NT2/D1 (cell line): ENCODE results near the gene PHYHIPL.

Experiments used
- DNase-seq: peaks from one replicate; pipeline ENCODE4 v3.0.0-alpha.2; 2011; ENCODE audit warnings: low read depth, low spot score
- H3K27me3 ChIP-seq: 2 replicates; pipeline ENCODE4 v1.6.0; 2011; ENCODE audit warnings: mild to moderate bottlenecking; ENCODE audit not compliant: insufficient read length, insufficient read depth
- H3K36me3 ChIP-seq: 2 replicates; pipeline ENCODE4 v1.6.1; 2011; ENCODE audit warnings: mild to moderate bottlenecking, low read length, mixed read lengths; ENCODE audit not compliant: insufficient read depth, insufficient read length
- H3K4me1 ChIP-seq: 2 replicates; pipeline ENCODE4 v1.5.1; 2011; ENCODE audit not compliant: insufficient read depth, insufficient read length
- H3K4me3 ChIP-seq: 2 replicates; pipeline ENCODE4 v1.5.1; 2011; ENCODE audit warnings: low read depth; ENCODE audit not compliant: insufficient read length
- H3K9ac ChIP-seq: 2 replicates; pipeline ENCODE4 v1.6.0; 2011; ENCODE audit warnings: low read depth; ENCODE audit not compliant: insufficient read length
- H3K9me3 ChIP-seq: 2 replicates; pipeline ENCODE4 v1.5.1; 2011; ENCODE audit warnings: mild to moderate bottlenecking, low read length; ENCODE audit not compliant: insufficient read depth
- SUZ12 ChIP-seq: IDR thresholded peaks from 2 replicates; pipeline ENCODE4 v1.6.1; 2011; ENCODE audit not compliant: insufficient read length, insufficient read depth; ENCODE audit errors: extremely low read depth
- YY1 ChIP-seq: IDR thresholded peaks from 2 replicates; pipeline ENCODE4 v1.6.1; 2011; ENCODE audit not compliant: insufficient read length, insufficient read depth
- ZNF274 ChIP-seq: IDR thresholded peaks from 2 replicates; pipeline ENCODE4 v1.6.1; 2011; ENCODE audit warnings: mild to moderate bottlenecking, low read depth, low read length

PHYHIPL gene

GRCh38 chr10:59272061-59272460 is 95.6 kb downstream of the PHYHIPL start:
- H3K4me3 ChIP-seq, result no peak overlapping the region
- DNase-seq, result no peak
- no peaks in the 10 kb centered on the region for H3K4me1 ChIP-seq
- H3K27me3 ChIP-seq, result no peaks in the 10 kb centered on the region
- no peaks in the 10 kb centered on the region for H3K36me3 ChIP-seq
- no peak overlapping the region for H3K9ac ChIP-seq
- no peak for TF ChIP-seq SUZ12
- no peak for TF ChIP-seq YY1
- no peak for TF ChIP-seq ZNF274
- H3K9me3 ChIP-seq, result no peaks in the 10 kb centered on the region

GRCh38 chr10:59273445-59273844 is 97.0 kb downstream of the PHYHIPL start:
- DNase-seq, result no peak
- Histone ChIP-seq H3K9ac (no peak overlapping the region), H3K4me1 (no peaks in the 10 kb centered on the region)

DNA sequence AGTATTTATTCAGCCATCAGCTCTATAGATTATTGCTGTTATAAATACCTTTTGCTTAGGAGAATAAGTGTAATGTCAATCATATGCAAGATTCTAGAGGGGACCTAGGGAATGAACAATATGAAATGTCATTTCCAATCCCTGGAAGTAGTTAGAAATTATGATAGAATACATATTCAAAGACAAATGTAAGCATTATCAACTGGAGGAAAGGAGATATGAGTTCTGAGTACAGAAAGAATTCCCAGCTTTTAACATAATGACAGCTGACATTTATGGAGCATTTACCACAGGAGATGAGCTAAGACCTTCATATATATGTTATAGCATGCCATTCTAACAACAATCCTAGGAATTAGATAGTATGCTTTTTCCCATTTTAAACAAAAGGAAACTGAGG is 99.7 kb downstream of the PHYHIPL start:
- Histone ChIP-seq H3K9ac (no peak overlapping the region), H3K27me3 (no peaks in the 10 kb centered on the region), H3K9me3 (no peaks in the 10 kb centered on the region), H3K36me3 (no peaks in the 10 kb centered on the region), H3K4me3 (no peak overlapping the region), H3K4me1 (no peaks in the 10 kb centered on the region)
- no peak for DNase-seq
- no peak for TF ChIP-seq SUZ12
- TF ChIP-seq ZNF274, result no peak
- TF ChIP-seq YY1, result no peak

More at GRCh38 chr10:59273445-59273844, 97.0 kb downstream of the PHYHIPL start:
- H3K4me3 ChIP-seq, result no peak overlapping the region
- H3K36me3 ChIP-seq, result no peaks in the 10 kb centered on the region
- no peaks in the 10 kb centered on the region for H3K27me3 ChIP-seq
- H3K9me3 ChIP-seq, result no peaks in the 10 kb centered on the region
- TF ChIP-seq ZNF274 (no peak), SUZ12 (no peak), YY1 (no peak)

DNA sequence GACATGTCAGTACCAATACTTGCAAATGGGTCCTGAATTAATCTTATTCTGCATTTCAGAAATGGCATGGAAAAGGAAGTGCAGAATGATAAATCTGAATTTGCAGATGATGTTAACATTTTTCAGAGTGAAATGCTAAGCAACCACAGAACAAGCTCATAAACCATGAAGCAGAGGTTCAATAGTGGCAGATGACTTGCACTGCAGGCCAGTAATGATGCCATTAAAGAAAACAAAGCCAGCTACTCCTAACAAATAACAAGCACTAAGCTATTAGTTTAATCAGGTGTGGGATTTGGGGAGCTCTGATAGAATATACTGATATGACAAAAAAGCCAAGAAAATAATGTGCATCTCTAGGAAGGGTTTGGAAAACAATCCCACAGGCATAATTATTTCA is 100.5 kb downstream of the PHYHIPL start:
- no peaks in the 10 kb centered on the region for H3K36me3 ChIP-seq
- no peak overlapping the region for H3K4me3 ChIP-seq
- no peak for TF ChIP-seq YY1
- TF ChIP-seq ZNF274, result no peak
- TF ChIP-seq SUZ12, result no peak
- H3K27me3 ChIP-seq, result no peaks in the 10 kb centered on the region
- no peaks in the 10 kb centered on the region for H3K9me3 ChIP-seq
- no peaks in the 10 kb centered on the region for H3K4me1 ChIP-seq
- no peak overlapping the region for H3K9ac ChIP-seq
- no peak for DNase-seq

- H3K36me3 ChIP-seq, result no peaks in the 10 kb centered on the region
- H3K9me3 ChIP-seq, result no peaks in the 10 kb centered on the region
- TF ChIP-seq ZNF274, result no peak
- no peak for TF ChIP-seq SUZ12
- TF ChIP-seq YY1, result no peak
- peaks cover 3% of the 10 kb centered on the region for H3K4me1 ChIP-seq
- no peak for DNase-seq
- H3K9ac ChIP-seq, result no peak overlapping the region
- H3K27me3 ChIP-seq, result no peaks in the 10 kb centered on the region
- H3K4me3 ChIP-seq, result no peak overlapping the region
These were observed 103.0 kb downstream of the PHYHIPL start for GRCh38 chr10:59279476-59279875.

DNA sequence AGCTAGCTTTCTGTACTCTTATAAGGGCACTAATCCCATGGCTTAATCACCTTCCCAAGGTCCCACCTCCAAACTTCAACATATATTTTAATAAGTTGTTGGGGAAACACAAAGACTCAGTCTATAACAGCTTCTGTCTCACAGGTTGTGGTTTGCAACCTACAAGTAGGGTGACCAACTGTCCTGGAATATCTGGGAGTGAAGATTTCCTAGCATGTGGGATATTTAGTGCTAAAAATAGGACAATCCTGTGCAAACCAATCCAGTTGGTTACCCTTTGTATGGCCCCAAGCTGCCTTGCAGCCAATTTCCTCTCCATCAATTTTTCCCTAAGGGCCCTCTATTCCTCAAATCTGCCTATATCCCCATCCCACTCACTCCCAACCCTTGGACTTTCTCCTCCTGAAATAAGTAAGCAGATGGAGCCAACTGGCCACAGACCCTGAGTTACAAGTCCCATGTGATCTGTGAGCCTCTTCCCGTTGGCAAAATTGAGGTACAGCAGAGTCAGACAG is 103.6 kb downstream of the PHYHIPL start:
- Histone ChIP-seq H3K4me3 (no peak overlapping the region), H3K36me3 (no peaks in the 10 kb centered on the region), H3K4me1 (peaks cover 3% of the 10 kb centered on the region), H3K9me3 (no peaks in the 10 kb centered on the region), H3K9ac (no peak overlapping the region), H3K27me3 (no peaks in the 10 kb centered on the region)
- DNase-seq, result no peak
- TF ChIP-seq YY1 (no peak), SUZ12 (no peak), ZNF274 (no peak)

GRCh38 chr10:59281861-59282260 is 105.4 kb downstream of the PHYHIPL start:
- H3K4me1 ChIP-seq, result peaks cover 3% of the 10 kb centered on the region
- H3K4me3 ChIP-seq, result no peak overlapping the region
- H3K9me3 ChIP-seq, result no peaks in the 10 kb centered on the region
- DNase-seq, result no peak
- H3K36me3 ChIP-seq, result no peaks in the 10 kb centered on the region
- H3K27me3 ChIP-seq, result no peaks in the 10 kb centered on the region
- H3K9ac ChIP-seq, result no peak overlapping the region
- TF ChIP-seq YY1 (no peak), ZNF274 (no peak), SUZ12 (no peak)
